Activated T-helper 2 cell treated with anti-CD3 and anti-CD28 coated beads, Interferon-gamma antibody, Interleukin-2, Interleukin-4, amounts not matched to agents 10 μg/mL and 5 μg/mL and 100 μg/mL, durations not matched to agents 14 hours and 24 hours and 36 hours (primary cell): ENCODE results near the gene RASGRF1. TPM values are rescaled to one million over a fixed set of nuclear protein-coding genes. Genes with fewer than 3 reads are reported as not detected.
"Not testable (repeated sequence)": the region's sequence is repeated elsewhere in the genome, so short reads cannot be mapped to it uniquely, and the experiment has no call there.

Experiments used
- DNase-seq: peaks from one replicate; pipeline ENCODE4 v3.0.0; 2021; ENCODE audit warnings: low spot score
- H3K27ac Mint-ChIP-seq: one replicate; pipeline ENCODE4 v1.8.0; 2021; ENCODE audit warnings: mixed read lengths
- H3K27me3 Mint-ChIP-seq: one replicate; pipeline ENCODE4 v1.8.0; 2021; ENCODE audit warnings: low read depth, mixed read lengths
- H3K36me3 Mint-ChIP-seq: one replicate; pipeline ENCODE4 v1.8.0; 2021; ENCODE audit warnings: low read depth, mixed read lengths
- H3K4me1 Mint-ChIP-seq: one replicate; pipeline ENCODE4 v1.8.0; 2021; ENCODE audit warnings: low read depth, mixed read lengths
- H3K4me3 Mint-ChIP-seq: one replicate; pipeline ENCODE4 v1.8.0; 2021; ENCODE audit warnings: low read depth, mild to moderate bottlenecking, moderate library complexity, mixed read lengths
- H3K9me3 Mint-ChIP-seq: one replicate; pipeline ENCODE4 v1.8.0; 2021; ENCODE audit warnings: mixed read lengths
- intact Hi-C: fragments of 100-400 bp; cut with micrococcal nuclease; formaldehyde crosslinking; loops from one replicate; pipeline ENCODE4 v1.15.1; 2023
- total RNA-seq: library from RNA; stranded (reverse); gene quantifications from 2 replicates; pipeline ENCODE4 v1.2.3, GENCODE V29; 2022

Gene RASGRF1
- total RNA-seq, 1 donor from 2014 or later = not detected

DNA sequence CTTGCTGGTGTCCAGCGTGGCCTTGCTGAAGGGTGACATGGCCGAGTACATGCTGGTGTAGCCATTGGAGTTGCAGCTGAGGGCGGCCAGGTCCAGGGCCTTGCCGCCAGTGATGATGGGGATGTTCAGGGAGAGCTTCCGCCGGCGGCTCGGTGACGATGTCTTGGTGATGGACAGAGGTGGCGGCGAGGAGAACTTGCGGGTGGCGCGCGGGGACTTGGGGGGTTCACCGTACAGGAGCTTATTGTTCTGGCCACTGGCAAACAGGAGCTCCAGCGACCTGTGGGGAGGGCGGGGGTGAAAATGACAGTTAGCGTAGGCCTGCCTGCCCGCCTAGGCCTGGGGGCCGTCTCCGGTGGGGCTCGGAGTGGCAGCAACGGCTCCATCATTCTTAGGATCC lies 86.7 kb downstream of the RASGRF1 start:
- no peak for DNase-seq
- no peak overlapping the region for H3K27ac Mint-ChIP-seq
- H3K27me3 Mint-ChIP-seq = peaks cover 2% of the 10 kb centered on the region
- no peaks in the 10 kb centered on the region for H3K36me3 Mint-ChIP-seq
- no peaks in the 10 kb centered on the region for H3K9me3 Mint-ChIP-seq
- intact Hi-C loops = no loop called here
- no peak overlapping the region for H3K4me3 Mint-ChIP-seq
- H3K4me1 Mint-ChIP-seq = peaks cover 15% of the 10 kb centered on the region

DNA sequence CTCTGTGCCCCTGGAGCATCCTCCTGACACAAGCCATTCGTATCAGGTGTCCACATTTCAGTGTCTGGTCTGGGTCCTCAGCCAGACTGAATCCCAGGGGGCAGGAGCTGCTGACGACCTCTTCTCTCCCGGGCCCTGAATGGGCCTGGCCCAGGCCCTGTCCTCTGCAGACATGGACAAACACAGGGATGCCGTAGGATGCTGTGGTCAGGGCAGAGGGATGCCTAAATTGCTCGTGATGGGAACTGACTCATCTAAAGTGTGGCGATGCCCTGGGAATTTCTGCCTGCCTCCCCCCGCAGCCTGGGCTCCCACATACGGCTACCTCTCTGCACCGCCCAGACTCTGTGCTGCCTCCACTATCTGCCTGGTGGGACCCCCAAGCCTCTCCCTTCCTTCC lies 87.3 kb downstream of the RASGRF1 start:
- no peak overlapping the region for H3K4me3 Mint-ChIP-seq
- no peaks in the 10 kb centered on the region for H3K9me3 Mint-ChIP-seq

DNA sequence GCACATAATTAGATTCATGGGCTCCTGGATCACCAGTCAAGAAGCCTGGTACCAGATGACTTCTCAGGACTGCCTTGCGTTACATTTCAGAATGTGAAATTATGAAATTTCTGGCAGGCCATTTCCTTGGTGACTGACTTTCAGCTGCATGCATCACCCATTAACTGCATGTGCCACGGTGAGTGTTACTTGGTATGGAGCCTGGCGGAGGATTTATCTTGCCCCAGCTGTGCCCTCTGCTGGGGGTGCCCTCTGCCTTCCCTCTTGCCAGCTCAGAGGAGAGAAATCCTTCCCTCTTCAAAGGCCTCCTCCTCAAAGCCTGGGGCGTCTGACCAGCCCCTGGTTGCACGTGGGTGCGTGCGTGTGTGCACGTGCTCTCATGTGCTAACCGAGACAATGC lies 88.0 kb downstream of the RASGRF1 start:
- peaks cover 2% of the 10 kb centered on the region for H3K27me3 Mint-ChIP-seq
- H3K4me1 Mint-ChIP-seq = peaks cover 15% of the 10 kb centered on the region
- intact Hi-C loops = no loop called here
- no peaks in the 10 kb centered on the region for H3K9me3 Mint-ChIP-seq
- no peak for DNase-seq
- H3K36me3 Mint-ChIP-seq = no peaks in the 10 kb centered on the region
- no peak overlapping the region for H3K27ac Mint-ChIP-seq
- no peak overlapping the region for H3K4me3 Mint-ChIP-seq

More for the DNA sequence above, 87.3 kb downstream of the RASGRF1 start:
- Mint-ChIP-seq H3K36me3 (no peaks in the 10 kb centered on the region), H3K27me3 (peaks cover 2% of the 10 kb centered on the region), H3K27ac (no peak overlapping the region), H3K4me1 (peaks cover 15% of the 10 kb centered on the region)
- intact Hi-C loops = no loop called here
- DNase-seq = no peak

DNA sequence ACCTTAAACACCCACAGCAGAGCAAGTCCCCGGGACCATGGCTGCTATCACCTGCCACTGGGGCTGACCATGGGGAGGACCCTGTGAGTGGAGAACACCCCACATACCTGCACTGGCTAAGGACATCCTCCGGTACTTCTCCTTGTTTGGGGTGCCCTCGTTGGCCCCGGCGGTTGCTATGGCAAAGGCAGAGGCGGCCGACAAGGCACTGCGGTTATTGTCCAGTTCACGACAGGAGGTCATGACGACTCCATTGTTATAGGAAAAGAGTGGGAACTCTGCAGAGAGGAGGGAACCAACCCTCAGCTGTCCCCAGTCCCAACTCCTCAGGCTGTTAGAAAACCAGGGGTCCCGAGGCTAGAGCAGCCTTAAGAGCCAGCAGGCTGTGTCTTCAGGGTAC lies 90.9 kb downstream of the RASGRF1 start:
- intact Hi-C loops = no loop called here
- peaks cover 2% of the 10 kb centered on the region for H3K27me3 Mint-ChIP-seq
- peaks cover 10% of the 10 kb centered on the region for H3K4me1 Mint-ChIP-seq

DNA sequence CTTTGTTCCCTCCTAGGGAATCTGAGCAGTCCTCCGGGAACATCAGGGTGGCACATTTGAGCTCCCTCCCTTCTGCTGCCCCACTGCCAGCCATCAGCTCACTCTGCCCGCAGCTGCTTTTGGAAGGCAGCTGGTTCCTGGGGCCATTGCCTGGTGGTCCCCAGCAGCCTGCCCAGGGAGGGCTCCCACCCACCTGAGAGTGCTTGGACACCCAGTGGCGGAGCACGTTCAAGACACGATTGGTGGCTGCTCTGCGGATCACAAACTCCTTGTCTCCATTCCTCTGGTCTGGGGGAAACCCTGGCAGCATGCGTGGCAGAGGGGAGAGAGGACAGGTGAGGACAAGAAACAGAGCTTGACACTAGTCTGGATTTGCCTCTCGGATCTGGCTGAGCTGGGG lies 92.1 kb downstream of the RASGRF1 start:
- DNase-seq = no peak
- no peaks in the 10 kb centered on the region for H3K9me3 Mint-ChIP-seq
- no peak overlapping the region for H3K27ac Mint-ChIP-seq
- no peaks in the 10 kb centered on the region for H3K36me3 Mint-ChIP-seq
- H3K4me1 Mint-ChIP-seq = peaks cover 3% of the 10 kb centered on the region
- H3K4me3 Mint-ChIP-seq = no peak overlapping the region
- peaks cover 2% of the 10 kb centered on the region for H3K27me3 Mint-ChIP-seq
- intact Hi-C loops = no loop called here

More for the DNA sequence above, 90.9 kb downstream of the RASGRF1 start:
- H3K36me3 Mint-ChIP-seq = no peaks in the 10 kb centered on the region
- no peak for DNase-seq
- H3K9me3 Mint-ChIP-seq = no peaks in the 10 kb centered on the region
- H3K27ac Mint-ChIP-seq = no peak overlapping the region
- H3K4me3 Mint-ChIP-seq = no peak overlapping the region

DNA sequence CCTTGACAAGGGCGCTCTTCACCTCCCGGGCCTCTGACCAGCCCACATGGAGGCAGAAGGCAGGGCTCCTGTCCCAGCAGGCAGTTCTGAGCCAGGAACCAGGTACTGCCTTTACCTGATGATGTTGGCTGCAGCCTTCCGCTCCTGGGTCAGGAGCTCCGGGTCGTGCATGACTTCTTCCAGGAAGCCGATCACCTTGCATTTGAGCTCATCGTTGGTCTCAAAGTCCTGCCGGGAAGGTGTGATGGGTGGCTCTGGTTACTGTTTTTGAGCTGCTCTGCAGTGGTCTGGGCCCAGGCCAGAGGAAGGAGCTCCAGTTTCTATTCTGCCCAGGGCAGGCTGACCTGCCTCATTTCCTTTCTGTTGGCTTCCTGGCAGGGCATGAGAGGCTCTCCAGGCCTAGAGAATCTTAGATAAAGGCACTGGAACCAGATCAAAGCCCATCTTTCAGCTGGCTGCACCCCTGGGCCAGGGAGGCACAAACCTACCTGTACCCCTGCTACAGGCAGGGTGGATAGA lies 92.5 kb downstream of the RASGRF1 start:
- DNase-seq = no peak
- Mint-ChIP-seq H3K36me3 (no peaks in the 10 kb centered on the region), H3K27me3 (peaks cover 2% of the 10 kb centered on the region), H3K4me3 (no peak overlapping the region), H3K9me3 (no peaks in the 10 kb centered on the region), H3K27ac (no peak overlapping the region), H3K4me1 (peaks cover 3% of the 10 kb centered on the region)
- intact Hi-C loops = no loop called here

DNA sequence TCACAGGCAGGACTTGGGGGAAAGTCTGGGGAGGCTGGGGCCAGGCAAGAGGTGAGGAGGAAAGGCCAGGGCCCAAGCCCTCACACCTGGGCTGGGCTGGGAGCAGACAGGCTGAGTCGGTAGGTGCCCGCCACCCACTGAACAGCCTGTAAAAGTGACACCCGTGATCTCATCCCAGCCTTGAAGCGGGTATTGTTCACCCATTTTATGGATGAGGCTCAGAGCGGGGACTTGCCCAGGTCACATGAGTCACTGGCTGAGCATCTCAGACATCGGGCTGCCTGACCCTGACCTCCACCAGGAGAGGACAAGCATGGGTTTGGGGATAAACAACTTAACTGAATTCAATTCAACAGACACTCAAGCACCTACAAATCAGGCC lies 93.7 kb downstream of the RASGRF1 start:
- no peaks in the 10 kb centered on the region for H3K36me3 Mint-ChIP-seq
- no peak overlapping the region for H3K27ac Mint-ChIP-seq
- no peak for DNase-seq
- no peaks in the 10 kb centered on the region for H3K9me3 Mint-ChIP-seq
- H3K4me3 Mint-ChIP-seq = no peak overlapping the region
- peaks cover 4% of the 10 kb centered on the region for H3K4me1 Mint-ChIP-seq
- H3K27me3 Mint-ChIP-seq = no peaks in the 10 kb centered on the region
- intact Hi-C loops = no loop called here

DNA sequence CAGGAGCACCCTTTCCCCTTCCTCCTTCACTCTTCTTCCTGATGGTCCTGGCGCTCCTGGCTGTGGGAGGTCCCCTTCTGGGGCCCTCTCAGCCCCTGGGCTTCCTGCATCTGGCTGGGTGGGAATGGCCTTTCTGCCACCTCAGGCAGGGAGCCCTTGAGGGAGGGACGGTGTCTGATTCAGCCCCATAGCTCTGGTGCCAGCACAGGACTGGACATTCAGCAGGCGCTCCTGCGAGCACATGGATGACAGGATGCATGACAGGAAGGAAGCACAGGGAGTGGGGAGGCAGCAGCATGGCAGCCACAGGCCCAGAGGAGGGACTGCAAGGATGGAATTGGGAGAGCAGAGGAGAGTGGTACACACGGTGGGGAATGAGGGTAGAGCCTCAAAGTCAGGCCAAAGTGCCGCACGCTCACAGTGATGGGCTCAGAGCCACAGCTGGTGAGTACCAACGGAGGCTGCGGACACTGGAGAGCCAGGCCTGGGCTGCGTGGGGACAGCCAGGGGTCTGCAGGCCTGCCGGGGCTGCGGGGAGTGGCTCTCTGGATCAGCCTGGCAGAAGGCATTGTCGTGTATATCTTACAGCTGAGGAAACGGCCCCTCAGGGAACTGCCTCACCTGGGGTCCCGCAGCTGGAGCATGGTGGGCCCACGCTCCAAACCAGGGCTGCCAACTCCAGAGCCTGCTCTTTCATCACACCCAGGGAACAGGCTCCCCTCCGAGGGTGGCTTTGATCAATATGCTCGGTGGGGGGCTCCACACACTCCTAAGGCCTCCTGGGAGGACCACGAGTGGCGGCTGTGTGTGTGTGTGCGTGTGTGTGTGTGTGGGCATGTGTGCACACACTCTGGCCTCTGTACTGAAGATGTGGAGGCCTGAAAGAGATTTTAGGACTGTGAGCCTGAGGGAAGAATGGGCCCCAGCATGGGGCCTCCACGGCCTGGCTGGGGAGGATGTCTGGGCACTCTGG lies 94.4 kb downstream of the RASGRF1 start:
- Mint-ChIP-seq H3K27me3 (no peaks in the 10 kb centered on the region), H3K4me3 (no peak overlapping the region), H3K4me1 (peaks cover 3% of the 10 kb centered on the region), H3K27ac (no peak overlapping the region), H3K36me3 (no peaks in the 10 kb centered on the region), H3K9me3 (no peaks in the 10 kb centered on the region)
- no peak for DNase-seq
- intact Hi-C loops = no loop called here

DNA sequence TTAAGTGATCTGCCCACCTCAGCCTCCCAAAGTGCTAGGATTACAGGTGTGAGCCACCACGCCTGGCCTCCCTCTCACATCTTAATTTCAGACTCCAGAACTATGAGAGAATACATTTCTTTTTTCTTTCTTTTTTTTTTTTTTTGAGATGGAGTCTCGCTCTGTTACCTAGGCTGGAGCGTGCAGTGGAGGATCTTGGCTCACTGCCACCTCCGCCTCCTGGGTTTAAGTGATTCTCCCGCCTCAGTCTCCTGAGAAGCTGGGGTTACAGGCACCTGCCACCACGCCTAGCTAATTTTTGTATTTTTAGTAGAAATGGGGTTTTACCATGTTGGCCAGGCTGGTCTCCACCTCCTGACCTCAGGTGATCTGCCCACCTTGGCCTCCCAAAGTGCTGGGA lies 95.4 kb downstream of the RASGRF1 start:
- H3K4me3 Mint-ChIP-seq, H3K9me3 Mint-ChIP-seq, H3K36me3 Mint-ChIP-seq, DNase-seq, intact Hi-C loops, H3K4me1 Mint-ChIP-seq, H3K27me3 Mint-ChIP-seq, H3K27ac Mint-ChIP-seq: not testable (repeated sequence)

DNA sequence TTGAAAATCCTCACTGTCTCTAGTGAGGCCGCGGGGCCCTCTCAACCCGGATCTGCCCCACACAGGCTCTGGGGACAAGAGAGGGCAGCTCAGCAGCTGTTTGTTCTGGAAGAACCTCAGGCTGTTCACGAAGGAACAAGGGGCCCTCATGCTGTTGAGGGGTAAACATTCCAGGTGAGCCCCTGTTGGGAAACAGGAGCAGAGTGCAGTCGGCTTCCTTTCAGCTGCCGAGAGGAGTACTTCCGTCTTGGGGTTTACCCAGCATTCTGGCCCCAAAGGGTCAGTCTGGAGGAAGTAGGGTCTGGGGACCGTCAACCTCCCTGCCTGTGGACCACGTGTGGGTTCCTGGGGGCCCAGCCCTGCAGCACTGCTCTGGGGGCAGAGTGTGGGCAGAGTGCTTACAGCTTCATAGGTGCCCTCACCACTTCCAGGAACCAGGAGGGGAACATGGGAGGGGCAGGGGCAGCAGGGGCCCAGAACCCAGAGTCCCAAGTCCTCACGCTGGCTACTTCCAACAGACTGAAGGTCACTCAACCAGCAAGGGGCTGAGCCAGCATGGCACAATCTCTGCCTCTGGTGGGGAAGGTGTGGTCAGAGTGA lies 96.5 kb downstream of the RASGRF1 start:
- no peak overlapping the region for H3K27ac Mint-ChIP-seq
- no peak for DNase-seq
- H3K27me3 Mint-ChIP-seq = no peaks in the 10 kb centered on the region
- H3K36me3 Mint-ChIP-seq = no peaks in the 10 kb centered on the region
- no peak overlapping the region for H3K4me3 Mint-ChIP-seq
- no peaks in the 10 kb centered on the region for H3K9me3 Mint-ChIP-seq
- H3K4me1 Mint-ChIP-seq = peaks cover 3% of the 10 kb centered on the region
- intact Hi-C loops = no loop called here

DNA sequence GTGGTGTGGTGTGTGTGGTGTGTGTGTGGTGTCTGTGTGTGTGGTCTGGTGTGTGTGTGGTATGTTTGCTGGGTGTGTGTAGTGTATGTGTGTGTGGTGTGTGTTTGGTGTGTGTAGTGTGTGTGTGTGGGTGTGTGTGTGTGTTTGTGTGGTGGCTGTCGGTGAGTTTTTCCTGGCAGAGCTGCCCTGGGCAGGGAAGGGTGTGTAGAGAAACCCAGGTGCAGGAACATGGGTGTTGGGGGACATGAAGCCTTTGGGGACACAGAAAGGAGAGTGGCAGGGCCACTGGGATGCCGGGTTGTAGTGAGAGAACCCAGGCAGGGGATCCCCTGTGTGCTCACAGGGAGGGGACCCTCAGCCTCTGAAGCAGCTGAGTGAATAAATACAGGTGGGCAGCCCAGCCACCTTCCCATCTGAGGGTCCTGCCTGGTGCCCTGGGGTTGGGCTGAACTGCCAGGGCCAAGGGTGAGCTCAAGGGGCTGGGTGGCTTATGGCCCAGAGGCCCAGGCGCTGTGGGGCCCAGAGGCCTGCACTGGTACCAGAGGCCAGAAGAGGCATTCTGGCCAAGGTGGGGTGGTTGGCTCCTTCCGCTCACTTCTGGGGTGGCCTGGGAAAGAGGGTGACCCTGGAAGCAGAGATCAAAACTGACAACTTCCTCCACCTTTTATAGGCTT lies 97.2 kb downstream of the RASGRF1 start:
- intact Hi-C loops = no loop called here
- Mint-ChIP-seq H3K4me3 (no peak overlapping the region), H3K36me3 (no peaks in the 10 kb centered on the region), H3K27ac (no peak overlapping the region), H3K27me3 (peaks cover under 1% of the 10 kb centered on the region), H3K4me1 (peaks cover 3% of the 10 kb centered on the region), H3K9me3 (no peaks in the 10 kb centered on the region)
- DNase-seq = no peak

DNA sequence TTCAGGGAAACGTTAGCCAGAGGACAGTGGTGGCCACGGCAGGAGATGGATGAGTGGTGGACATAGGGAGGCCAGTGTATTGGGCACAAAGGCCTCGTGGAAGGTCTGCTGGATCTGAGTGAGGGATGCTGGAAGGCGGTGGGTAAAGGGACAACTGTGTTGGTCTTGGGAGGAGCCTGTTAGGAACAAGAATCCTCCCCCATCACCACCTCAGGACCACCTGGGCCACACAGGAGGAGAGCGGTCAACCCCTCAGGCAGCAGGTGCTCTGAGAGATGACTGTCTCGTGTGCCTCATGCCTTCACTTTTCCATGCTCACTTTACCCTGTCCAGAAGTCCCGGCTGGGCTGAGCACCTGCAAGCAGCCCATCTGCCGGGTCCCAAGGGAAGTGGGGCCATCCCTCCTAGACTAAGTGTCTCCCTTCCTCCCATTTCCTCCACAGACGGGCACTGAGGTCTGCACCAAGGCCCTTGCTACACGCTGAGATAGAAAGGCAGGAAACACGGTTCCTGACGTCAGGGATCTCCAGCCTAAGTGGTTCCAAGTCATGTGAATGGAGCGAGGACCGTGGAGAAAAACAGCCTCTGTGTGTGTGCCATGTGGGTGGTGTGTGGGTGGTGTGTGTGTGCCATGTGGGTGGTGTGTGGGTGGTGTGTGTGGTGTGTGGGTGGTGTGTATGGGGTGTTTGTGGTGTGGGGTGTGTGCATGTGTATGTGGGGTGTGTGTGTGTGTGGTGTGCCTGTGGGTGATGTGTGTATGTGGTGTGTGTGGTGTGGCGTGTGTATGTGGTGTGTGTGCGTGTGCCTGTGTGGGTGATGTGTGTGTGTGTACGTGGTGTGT lies 97.9 kb downstream of the RASGRF1 start:
- intact Hi-C loops = no loop called here
- no peak for DNase-seq
- no peaks in the 10 kb centered on the region for H3K9me3 Mint-ChIP-seq
- peaks cover 8% of the 10 kb centered on the region for H3K27me3 Mint-ChIP-seq
- H3K36me3 Mint-ChIP-seq = no peaks in the 10 kb centered on the region
- H3K27ac Mint-ChIP-seq = no peak overlapping the region
- H3K4me3 Mint-ChIP-seq = no peak overlapping the region
- H3K4me1 Mint-ChIP-seq = peaks cover 6% of the 10 kb centered on the region
